Activated effector memory CD4-positive, alpha-beta T cell treated with anti-CD3 and anti-CD28 coated beads, Interleukin-2, amount 50 U/mL, for 16 hours (primary cell): ENCODE results near the gene ZFAND6.
"Not testable (repeated sequence)": the region's sequence is repeated elsewhere in the genome, so short reads cannot be mapped to it uniquely, and the experiment has no call there.

Experiments used
- DNase-seq: peaks from one replicate; pipeline ENCODE4 v3.0.0-alpha.2; 2020

Gene ZFAND6

GRCh38 chr15:80058851-80059785 is at the start of gene ZFAND6:
TSS of gene ZFAND6 (plus strand) at chr15:80059676. CDS start at chr15:80120345, 60,669 bp downstream.
- DNase-seq: peak; percentile 99

- no peak for DNase-seq
Observed at GRCh38 chr15:80010131-80010673, 49.3 kb upstream of the ZFAND6 start.

- not testable (repeated sequence) for DNase-seq
Observed at GRCh38 chr15:80011041-80011523, 48.4 kb upstream of the ZFAND6 start.

GRCh38 chr15:80011596-80011995 is 47.9 kb upstream of the ZFAND6 start:
- no peak for DNase-seq

GRCh38 chr15:80012060-80012726 is 47.3 kb upstream of the ZFAND6 start:
- DNase-seq: no peak

- not testable (repeated sequence) for DNase-seq
Observed at GRCh38 chr15:80014186-80014585, 45.3 kb upstream of the ZFAND6 start.

- DNase-seq: no peak
Observed at GRCh38 chr15:80015156-80015555, 44.3 kb upstream of the ZFAND6 start.

- DNase-seq: not testable (repeated sequence)
Observed at GRCh38 chr15:80016506-80016905, 43.0 kb upstream of the ZFAND6 start.

- not testable (repeated sequence) for DNase-seq
Observed at GRCh38 chr15:80017139-80017538, 42.3 kb upstream of the ZFAND6 start.

- DNase-seq: no peak
Observed at GRCh38 chr15:80019168-80019745, 40.2 kb upstream of the ZFAND6 start.

- not testable (repeated sequence) for DNase-seq
Observed at GRCh38 chr15:80020149-80020548, 39.3 kb upstream of the ZFAND6 start.

GRCh38 chr15:80020731-80021130 is 38.7 kb upstream of the ZFAND6 start:
- no peak for DNase-seq

GRCh38 chr15:80026310-80026709 is 33.2 kb upstream of the ZFAND6 start:
- no peak for DNase-seq

GRCh38 chr15:80026754-80027153 is 32.7 kb upstream of the ZFAND6 start:
- DNase-seq: no peak

GRCh38 chr15:80028937-80029336 is 30.5 kb upstream of the ZFAND6 start:
- no peak for DNase-seq

GRCh38 chr15:80031841-80032240 is 27.6 kb upstream of the ZFAND6 start:
- no peak for DNase-seq

GRCh38 chr15:80034629-80035028 is 24.8 kb upstream of the ZFAND6 start:
- DNase-seq: no peak

GRCh38 chr15:80036071-80036470 is 23.4 kb upstream of the ZFAND6 start:
- DNase-seq: no peak

GRCh38 chr15:80041494-80042253 is 17.8 kb upstream of the ZFAND6 start:
- DNase-seq: no peak

- no peak for DNase-seq
Observed at GRCh38 chr15:80042568-80042967, 16.9 kb upstream of the ZFAND6 start.

- DNase-seq: not testable (repeated sequence)
Observed at GRCh38 chr15:80045219-80045618, 14.3 kb upstream of the ZFAND6 start.

GRCh38 chr15:80049046-80049445 is 10.4 kb upstream of the ZFAND6 start:
- no peak for DNase-seq
